GM18499 (cell line): Measurements from ENCODE around the gene TMEM219.
A peak's percentile ranks its signal among the peaks of the same experiment; 100 is the strongest.
"Not testable (repeated sequence)": the region's sequence is repeated elsewhere in the genome, so short reads cannot be mapped to it uniquely, and the experiment has no call there.

Source experiments
- ATAC-seq: cut with Tn5 transposase; IDR thresholded peaks from one replicate; pipeline ENCODE4 v1.9.1; 2021; ENCODE audit warnings: moderate number of reproducible peaks; ENCODE audit not compliant: insufficient read depth, unreplicated experiment

TMEM219 gene

GRCh38 chr16:29950806-29951461 lies 10.9 kb upstream of the TMEM219 start:
- no peak for ATAC-seq

GRCh38 chr16:29951625-29952365 lies 10.1 kb upstream of the TMEM219 start:
- no peak for ATAC-seq

- no peak for ATAC-seq
Observed at GRCh38 chr16:29958756-29959155, 3.1 kb upstream of the TMEM219 start.

- no peak for ATAC-seq
Observed at GRCh38 chr16:29959293-29959692, 2.6 kb upstream of the TMEM219 start.

- ATAC-seq: not testable (repeated sequence)
Observed at GRCh38 chr16:29959821-29960220, 2.1 kb upstream of the TMEM219 start.

- ATAC-seq: no peak
Observed at GRCh38 chr16:29961127-29961478, 776 bp upstream of the TMEM219 start.

- ATAC-seq: no peak
Observed at GRCh38 chr16:29962344-29962994, 590 bp downstream of the TMEM219 start.

- no peak for ATAC-seq
Observed at GRCh38 chr16:29963021-29963743, 1.3 kb downstream of the TMEM219 start.

- no peak for ATAC-seq
Observed at GRCh38 chr16:29968205-29968604, 6.3 kb downstream of the TMEM219 start.

GRCh38 chr16:29971304-29971703 lies 9.4 kb downstream of the TMEM219 start:
- ATAC-seq: no peak

GRCh38 chr16:29972500-29972899 lies 10.6 kb downstream of the TMEM219 start:
- no peak for ATAC-seq

GRCh38 chr16:29972992-29973383 lies 11.1 kb downstream of the TMEM219 start:
- ATAC-seq: no peak

- peak; percentile 73 for ATAC-seq
Observed at GRCh38 chr16:29973384-29974246, 11.7 kb downstream of the TMEM219 start, which contains the start of gene TAOK2. Gene TAOK2, plus strand, starts transcription at chr16:29973868. Its CDS starts 3,905 bp downstream, at chr16:29977773.

GRCh38 chr16:29974291-29975133 lies 12.6 kb downstream of the TMEM219 start:
- ATAC-seq: no peak

- no peak for ATAC-seq
Observed at GRCh38 chr16:29975134-29975538, 13.3 kb downstream of the TMEM219 start.

GRCh38 chr16:29975811-29976511 lies 14.1 kb downstream of the TMEM219 start:
- no peak for ATAC-seq

GRCh38 chr16:29977063-29977825 lies 15.4 kb downstream of the TMEM219 start:
- ATAC-seq: no peak

- no peak for ATAC-seq
Observed at GRCh38 chr16:29978081-29978480, 16.2 kb downstream of the TMEM219 start.
